Measurements from ENCODE around the gene ERCC2. TPM values are rescaled to one million over a fixed set of nuclear protein-coding genes. Genes with fewer than 3 reads are reported as not detected.

ERCC2 gene
- total RNA-seq, 2 donors from 2014 or later = 18.1 to 44.0 TPM

- ATAC-seq (no peak), DNase-seq (ENCODE audit: low spot score) (no peak)
- H3K4me3 Mint-ChIP-seq = no peak overlapping the region
Measured at GRCh38 chr19:45391346-45391745, 21.0 kb upstream of the ERCC2 start.

GRCh38 chr19:45385392-45386221 is 15.2 kb upstream of the ERCC2 start:
- H3K27me3 Mint-ChIP-seq = peaks cover 0 to 6% of the 10 kb centered on the region in 2 donors
- DNase-seq (ENCODE audit: low spot score) = no peak
- H3K36me3 Mint-ChIP-seq = no peaks in the 10 kb centered on the region
- H3K27ac Mint-ChIP-seq = no peak overlapping the region
- no peak for ATAC-seq
- H3K4me1 Mint-ChIP-seq (ENCODE audit: low read depth in 2 of 2) = no peaks in the 10 kb centered on the region
- no peak overlapping the region for H3K4me3 Mint-ChIP-seq
- H3K9me3 Mint-ChIP-seq = no peaks in the 10 kb centered on the region

More at GRCh38 chr19:45391346-45391745, 21.0 kb upstream of the ERCC2 start:
- Mint-ChIP-seq H3K9me3 (no peaks in the 10 kb centered on the region), H3K27me3 (peaks cover 0 to 3% of the 10 kb centered on the region in 2 donors), H3K36me3 (no peaks in the 10 kb centered on the region), H3K27ac (no peak overlapping the region), H3K4me1 (ENCODE audit: low read depth in 2 of 2) (no peaks in the 10 kb centered on the region)

- DNase-seq (ENCODE audit: low spot score) (no peak), ATAC-seq (no peak)
- H3K27ac Mint-ChIP-seq = no peak overlapping the region
- no peak overlapping the region for H3K4me3 Mint-ChIP-seq
- peaks cover 0 to 6% of the 10 kb centered on the region in 2 donors for H3K27me3 Mint-ChIP-seq
- no peaks in the 10 kb centered on the region for H3K36me3 Mint-ChIP-seq
- H3K9me3 Mint-ChIP-seq = no peaks in the 10 kb centered on the region
- H3K4me1 Mint-ChIP-seq (ENCODE audit: low read depth in 2 of 2) = no peaks in the 10 kb centered on the region
Measured at GRCh38 chr19:45382426-45382825, 12.1 kb upstream of the ERCC2 start.

GRCh38 chr19:45380107-45380506 is 9.7 kb upstream of the ERCC2 start:
- Mint-ChIP-seq H3K27me3 (peaks cover 0 to 3% of the 10 kb centered on the region in 2 donors), H3K27ac (no peak overlapping the region), H3K9me3 (no peaks in the 10 kb centered on the region), H3K4me1 (ENCODE audit: low read depth in 2 of 2) (no peaks in the 10 kb centered on the region), H3K4me3 (no peak overlapping the region), H3K36me3 (no peaks in the 10 kb centered on the region)
- ATAC-seq (no peak), DNase-seq (ENCODE audit: low spot score) (no peak)

GRCh38 chr19:45376045-45376724 is 5.8 kb upstream of the ERCC2 start:
- H3K4me3 Mint-ChIP-seq = no peak overlapping the region
- H3K36me3 Mint-ChIP-seq = no peaks in the 10 kb centered on the region
- ATAC-seq (no peak), DNase-seq (ENCODE audit: low spot score) (no peak)
- no peaks in the 10 kb centered on the region for H3K9me3 Mint-ChIP-seq
- H3K27ac Mint-ChIP-seq = no peak overlapping the region
- H3K4me1 Mint-ChIP-seq (ENCODE audit: low read depth in 2 of 2) = no peaks in the 10 kb centered on the region
- no peaks in the 10 kb centered on the region for H3K27me3 Mint-ChIP-seq

GRCh38 chr19:45368737-45369340 is 1.5 kb downstream of the ERCC2 start:
- DNase-seq (ENCODE audit: low spot score) (no peak), ATAC-seq (no peak)
- Mint-ChIP-seq H3K36me3 (no peaks in the 10 kb centered on the region), H3K9me3 (no peaks in the 10 kb centered on the region), H3K27me3 (no peaks in the 10 kb centered on the region), H3K4me3 (peak overlapping the region; percentile 52), H3K27ac (no peak overlapping the region), H3K4me1 (ENCODE audit: low read depth in 2 of 2) (peaks cover 0 to 9% of the 10 kb centered on the region in 2 donors)

- Mint-ChIP-seq H3K36me3 (no peaks in the 10 kb centered on the region), H3K4me3 (peak overlapping the region; percentile 36), H3K27ac (no peak overlapping the region), H3K4me1 (ENCODE audit: low read depth in 2 of 2) (peaks cover 0 to 9% of the 10 kb centered on the region in 2 donors), H3K27me3 (no peaks in the 10 kb centered on the region), H3K9me3 (no peaks in the 10 kb centered on the region)
- ATAC-seq (no peak), DNase-seq (ENCODE audit: low spot score) (no peak)
Measured at GRCh38 chr19:45368127-45368526, 2.2 kb downstream of the ERCC2 start.

- H3K36me3 Mint-ChIP-seq = no peaks in the 10 kb centered on the region
Measured at GRCh38 chr19:45364696-45365095, 5.7 kb downstream of the ERCC2 start.

GRCh38 chr19:45363861-45364459 is 6.4 kb downstream of the ERCC2 start:
- DNase-seq (ENCODE audit: low spot score) (no peak), ATAC-seq (no peak)
- H3K9me3 Mint-ChIP-seq = no peaks in the 10 kb centered on the region
- H3K36me3 Mint-ChIP-seq = no peaks in the 10 kb centered on the region
- no peaks in the 10 kb centered on the region for H3K27me3 Mint-ChIP-seq
- peaks cover 0 to 1% of the 10 kb centered on the region in 2 donors for H3K4me1 Mint-ChIP-seq (ENCODE audit: low read depth in 2 of 2)
- H3K27ac Mint-ChIP-seq = no peak overlapping the region
- no peak overlapping the region for H3K4me3 Mint-ChIP-seq

More at GRCh38 chr19:45364696-45365095, 5.7 kb downstream of the ERCC2 start:
- Mint-ChIP-seq H3K27me3 (no peaks in the 10 kb centered on the region), H3K27ac (no peak overlapping the region), H3K9me3 (no peaks in the 10 kb centered on the region), H3K4me3 (no peak overlapping the region), H3K4me1 (ENCODE audit: low read depth in 2 of 2) (peaks cover 0 to 2% of the 10 kb centered on the region in 2 donors)
- ATAC-seq (no peak), DNase-seq (ENCODE audit: low spot score) (no peak)

GRCh38 chr19:45362291-45362690 is 8.1 kb downstream of the ERCC2 start:
- no peaks in the 10 kb centered on the region for H3K4me1 Mint-ChIP-seq (ENCODE audit: low read depth in 2 of 2)
- no peak overlapping the region for H3K4me3 Mint-ChIP-seq
- H3K27ac Mint-ChIP-seq = no peak overlapping the region
- H3K27me3 Mint-ChIP-seq = no peaks in the 10 kb centered on the region
- no peak for ATAC-seq
- DNase-seq (ENCODE audit: low spot score) = no peak
- H3K36me3 Mint-ChIP-seq = no peaks in the 10 kb centered on the region
- H3K9me3 Mint-ChIP-seq = no peaks in the 10 kb centered on the region

- H3K27ac Mint-ChIP-seq = no peak overlapping the region
- no peaks in the 10 kb centered on the region for H3K9me3 Mint-ChIP-seq
- no peaks in the 10 kb centered on the region for H3K27me3 Mint-ChIP-seq
- DNase-seq (ENCODE audit: low spot score) = no peak
- no peak for ATAC-seq
- no peaks in the 10 kb centered on the region for H3K4me1 Mint-ChIP-seq (ENCODE audit: low read depth in 2 of 2)
- H3K4me3 Mint-ChIP-seq = no peak overlapping the region
- no peaks in the 10 kb centered on the region for H3K36me3 Mint-ChIP-seq
Measured at GRCh38 chr19:45361608-45362007, 8.8 kb downstream of the ERCC2 start.

- peaks cover 0 to 3% of the 10 kb centered on the region in 2 donors for H3K4me1 Mint-ChIP-seq (ENCODE audit: low read depth in 2 of 2)
- no peak for ATAC-seq
Measured at GRCh38 chr19:45358213-45358792, 12.1 kb downstream of the ERCC2 start.

GRCh38 chr19:45357445-45357783 is 13.0 kb downstream of the ERCC2 start:
- Mint-ChIP-seq H3K27ac (peak overlapping the region in 1 of 2 donors; percentile 37), H3K36me3 (no peaks in the 10 kb centered on the region), H3K4me3 (no peak overlapping the region), H3K27me3 (no peaks in the 10 kb centered on the region), H3K4me1 (ENCODE audit: low read depth in 2 of 2) (peaks cover 0 to 3% of the 10 kb centered on the region in 2 donors), H3K9me3 (no peaks in the 10 kb centered on the region)
- DNase-seq (ENCODE audit: low spot score) (no peak), ATAC-seq (no peak)

More at GRCh38 chr19:45358213-45358792, 12.1 kb downstream of the ERCC2 start:
- H3K4me3 Mint-ChIP-seq = no peak overlapping the region
- H3K27ac Mint-ChIP-seq = peak overlapping the region in 1 of 2 donors; percentile 37
- no peaks in the 10 kb centered on the region for H3K9me3 Mint-ChIP-seq
- H3K36me3 Mint-ChIP-seq = no peaks in the 10 kb centered on the region
- DNase-seq (ENCODE audit: low spot score) = no peak
- H3K27me3 Mint-ChIP-seq = no peaks in the 10 kb centered on the region

Data from natural killer cell treated with Interleukin-12 subunit alpha and Interleukin-12 subunit beta and Interleukin-15 and Interleukin-18, amount 100 ng/mL, for 72 hours (primary cell).